DND-41 (cell line): ENCODE results near the gene LRRC23.

Source experiments
- EZH2 ChIP-seq: IDR thresholded peaks from 3 replicates; pipeline ENCODE4 v1.6.1; 2012; ENCODE audit warnings: borderline replicate concordance, low read depth, mild to moderate bottlenecking, moderate library complexity, low read length, inconsistent platforms; ENCODE audit not compliant: severe bottlenecking
- TF ChIP-seq, protein P1 (sequence below): IDR thresholded peaks from 2 replicates; pipeline ENCODE4 v1.5.1; 2012; ENCODE audit warnings: borderline replicate concordance, low read length, moderate library complexity, mild to moderate bottlenecking; ENCODE audit not compliant: poor library complexity, severe bottlenecking; ENCODE audit errors: extremely low read depth

DNA sequence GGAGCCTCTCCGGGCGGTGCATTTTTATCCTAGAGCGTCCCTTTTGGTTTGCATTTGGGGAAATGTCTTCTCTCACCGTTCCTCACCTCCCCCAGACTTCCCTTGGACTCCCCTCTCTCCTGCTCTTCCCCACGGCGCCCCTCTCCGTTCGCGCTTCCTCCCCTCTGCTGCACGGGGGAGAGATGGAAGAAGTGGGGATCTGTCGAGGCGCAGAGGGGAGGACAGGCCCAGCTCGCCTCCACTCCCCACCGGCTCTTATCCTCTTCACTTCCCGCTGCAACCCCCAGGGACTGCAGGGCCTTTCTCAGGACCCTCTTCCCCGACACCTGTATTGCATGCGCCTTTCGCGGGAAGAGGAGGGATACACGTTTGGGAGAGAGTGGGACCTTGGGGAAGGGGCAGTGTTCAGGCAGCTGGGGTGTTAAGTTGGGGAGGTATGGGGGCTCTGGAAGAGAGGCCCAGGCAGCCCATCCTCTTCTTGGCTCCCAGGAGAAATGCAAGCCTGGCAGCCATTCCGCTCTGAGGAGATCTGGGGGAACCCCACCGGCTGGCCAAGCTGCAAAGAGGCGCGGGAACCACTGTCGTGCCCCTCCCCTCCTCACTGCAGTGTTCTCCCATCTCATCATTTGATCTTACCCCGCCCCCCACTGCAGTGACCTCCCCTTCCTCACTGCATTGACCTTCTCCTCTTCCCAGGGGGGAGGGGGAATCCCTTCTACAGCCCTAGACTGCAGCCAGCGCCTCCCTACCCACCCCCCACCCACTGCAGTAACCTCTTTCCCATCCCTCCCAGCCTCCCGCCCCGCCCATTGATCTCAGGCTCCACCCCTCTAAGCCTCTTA, 10.5 kb downstream of the LRRC23 start:
- TF ChIP-seq, protein P1, sequence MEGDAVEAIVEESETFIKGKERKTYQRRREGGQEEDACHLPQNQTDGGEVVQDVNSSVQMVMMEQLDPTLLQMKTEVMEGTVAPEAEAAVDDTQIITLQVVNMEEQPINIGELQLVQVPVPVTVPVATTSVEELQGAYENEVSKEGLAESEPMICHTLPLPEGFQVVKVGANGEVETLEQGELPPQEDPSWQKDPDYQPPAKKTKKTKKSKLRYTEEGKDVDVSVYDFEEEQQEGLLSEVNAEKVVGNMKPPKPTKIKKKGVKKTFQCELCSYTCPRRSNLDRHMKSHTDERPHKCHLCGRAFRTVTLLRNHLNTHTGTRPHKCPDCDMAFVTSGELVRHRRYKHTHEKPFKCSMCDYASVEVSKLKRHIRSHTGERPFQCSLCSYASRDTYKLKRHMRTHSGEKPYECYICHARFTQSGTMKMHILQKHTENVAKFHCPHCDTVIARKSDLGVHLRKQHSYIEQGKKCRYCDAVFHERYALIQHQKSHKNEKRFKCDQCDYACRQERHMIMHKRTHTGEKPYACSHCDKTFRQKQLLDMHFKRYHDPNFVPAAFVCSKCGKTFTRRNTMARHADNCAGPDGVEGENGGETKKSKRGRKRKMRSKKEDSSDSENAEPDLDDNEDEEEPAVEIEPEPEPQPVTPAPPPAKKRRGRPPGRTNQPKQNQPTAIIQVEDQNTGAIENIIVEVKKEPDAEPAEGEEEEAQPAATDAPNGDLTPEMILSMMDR, result no peak
- no peak for TF ChIP-seq EZH2
